ENCODE results near the gene HARS2.
A peak's percentile ranks its signal among the peaks of the same experiment; 100 is the strongest.
"Not testable (repeated sequence)": the region's sequence is repeated elsewhere in the genome, so short reads cannot be mapped to it uniquely, and the experiment has no call there.

The HARS2 gene

DNA sequence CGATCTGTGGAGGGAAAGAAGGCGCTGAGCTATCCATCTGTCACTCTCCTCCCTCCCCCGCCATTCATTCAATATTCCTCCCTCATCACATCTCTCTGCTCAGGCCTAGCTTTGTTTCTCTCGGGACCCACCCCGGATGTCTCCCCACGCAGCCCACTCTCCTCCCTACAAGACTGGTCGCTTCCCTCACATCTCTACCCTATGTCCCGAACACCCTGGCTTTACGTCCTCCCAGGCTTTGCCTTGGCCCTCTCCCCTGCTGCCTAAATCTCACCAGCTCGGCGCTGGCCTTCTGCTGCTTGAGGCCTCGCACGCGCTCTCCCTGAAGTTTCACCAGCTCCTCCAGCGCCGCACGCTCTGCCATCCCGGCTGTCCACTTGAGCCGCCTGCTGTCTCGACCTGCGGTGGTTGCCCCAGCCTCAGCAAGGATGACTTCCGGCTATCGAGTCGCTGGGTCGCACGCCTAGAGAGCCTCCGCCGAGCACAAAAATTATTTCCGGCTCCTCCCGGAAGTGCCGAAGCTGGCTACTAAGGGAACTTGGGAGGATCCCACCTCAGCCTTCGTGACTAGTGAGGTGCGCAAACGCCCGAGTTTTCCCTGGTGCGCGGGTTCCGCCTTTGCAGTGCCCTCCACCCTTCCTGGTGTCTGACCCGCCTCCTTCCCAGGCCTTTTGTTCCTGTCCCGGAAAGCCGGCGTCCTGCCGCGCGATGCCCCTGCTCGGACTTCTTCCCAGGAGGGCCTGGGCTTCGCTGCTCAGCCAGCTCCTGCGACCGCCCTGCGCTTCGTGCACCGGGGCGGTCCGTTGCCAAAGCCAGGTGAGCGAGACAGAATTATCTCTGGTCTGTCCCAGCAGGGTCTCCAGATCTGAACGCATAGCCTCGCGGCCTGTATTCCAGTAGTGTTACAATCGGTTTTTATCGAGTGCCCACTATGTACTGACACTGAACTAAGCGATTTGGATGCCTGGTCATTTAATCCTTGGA lies at the start of gene HARS2, which contains the start of gene HARS1:
HARS2 (plus strand) TSS at position 515 of the 984 bp plus-strand sequence; CDS start at position 709, 194 bp downstream.
HARS1 (minus strand) TSS at position 430 of the 984 bp plus-strand sequence; CDS start at position 364, 66 bp downstream.
- DNase-seq, result peak; percentile 90

DNA sequence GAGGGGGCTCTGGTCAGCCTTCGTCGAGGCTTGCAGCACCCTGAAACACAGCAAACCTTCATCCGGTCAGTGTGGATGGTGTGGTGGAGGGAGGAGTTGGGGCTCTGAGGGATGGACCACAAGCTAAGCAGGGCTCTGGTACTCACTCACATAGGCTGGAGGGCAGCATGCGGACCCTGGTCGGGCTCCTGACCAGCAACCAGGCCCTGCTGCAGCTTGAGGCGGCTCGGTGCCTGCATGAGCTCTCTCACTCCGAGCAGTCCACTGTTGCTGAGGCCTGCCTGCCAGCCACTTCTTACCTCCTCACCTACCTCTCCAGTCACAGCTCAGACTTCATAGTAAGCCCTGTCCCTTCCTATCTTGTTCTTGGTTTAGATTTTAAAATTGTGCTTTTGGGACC lies 49.5 kb upstream of the HARS2 start:
- DNase-seq, result no peak

DNA sequence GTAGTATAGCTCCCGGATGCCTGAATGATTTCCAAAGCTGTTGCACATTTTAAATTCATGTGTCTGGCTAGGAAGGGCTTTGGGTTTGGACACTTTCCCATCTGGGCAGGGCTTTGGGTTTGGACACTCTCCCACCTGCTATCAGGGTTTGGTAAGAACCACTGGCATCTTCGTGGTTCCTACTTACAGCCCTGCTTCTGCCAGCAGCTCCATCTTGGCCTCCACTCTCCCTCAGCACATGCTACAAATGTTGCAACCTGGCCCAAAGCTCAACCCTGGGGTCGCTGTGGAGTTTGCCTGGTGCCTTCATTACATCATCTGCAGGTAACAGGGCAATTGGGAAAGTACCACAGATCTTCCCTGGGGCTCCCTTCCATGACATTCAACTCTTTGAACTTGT lies 48.5 kb upstream of the HARS2 start:
- no peak for DNase-seq

- no peak for DNase-seq
These were observed 44.2 kb upstream of the HARS2 start for GRCh38 chr5:140647042-140647419.

DNA sequence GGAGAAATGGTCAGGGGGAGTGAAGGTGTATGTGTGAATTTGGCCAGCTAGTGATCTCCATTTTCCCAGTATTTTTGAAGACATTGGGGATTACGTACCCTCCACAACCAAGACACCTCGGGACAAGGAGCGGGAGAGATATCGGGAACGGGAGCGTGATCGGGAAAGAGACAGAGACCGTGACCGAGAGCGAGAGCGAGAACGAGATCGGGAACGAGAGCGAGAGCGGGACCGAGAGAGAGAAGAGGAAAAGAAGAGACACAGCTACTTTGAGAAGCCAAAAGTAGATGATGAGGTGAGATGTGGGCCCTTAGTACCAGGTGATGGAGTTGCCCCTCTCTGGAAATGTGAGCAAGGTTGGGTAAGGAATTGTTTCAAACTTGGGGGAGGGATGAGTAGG lies 32.4 kb upstream of the HARS2 start:
- no peak for DNase-seq

DNA sequence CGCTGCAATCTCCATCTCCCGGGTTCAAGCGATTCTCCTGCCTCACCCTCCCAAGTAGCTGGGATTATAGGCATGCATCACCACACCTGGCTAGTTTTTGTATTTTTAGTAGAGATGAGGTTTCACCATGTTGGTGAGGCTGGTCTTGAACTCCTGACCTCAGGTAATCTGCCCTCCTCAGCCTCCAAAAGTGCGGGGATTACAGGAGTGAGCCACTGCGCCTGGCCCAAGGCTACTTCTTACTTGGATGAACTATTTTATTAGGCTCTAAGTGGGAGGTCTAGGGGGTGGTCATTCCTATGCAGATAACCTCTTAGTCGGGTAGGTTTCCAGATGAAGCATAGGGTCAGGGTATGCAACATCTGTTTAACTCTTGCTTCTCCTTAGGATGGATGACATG lies 30.9 kb upstream of the HARS2 start:
- DNase-seq, result not testable (repeated sequence)

- DNase-seq, result no peak
These were observed 27.3 kb upstream of the HARS2 start for GRCh38 chr5:140664030-140664358.

DNA sequence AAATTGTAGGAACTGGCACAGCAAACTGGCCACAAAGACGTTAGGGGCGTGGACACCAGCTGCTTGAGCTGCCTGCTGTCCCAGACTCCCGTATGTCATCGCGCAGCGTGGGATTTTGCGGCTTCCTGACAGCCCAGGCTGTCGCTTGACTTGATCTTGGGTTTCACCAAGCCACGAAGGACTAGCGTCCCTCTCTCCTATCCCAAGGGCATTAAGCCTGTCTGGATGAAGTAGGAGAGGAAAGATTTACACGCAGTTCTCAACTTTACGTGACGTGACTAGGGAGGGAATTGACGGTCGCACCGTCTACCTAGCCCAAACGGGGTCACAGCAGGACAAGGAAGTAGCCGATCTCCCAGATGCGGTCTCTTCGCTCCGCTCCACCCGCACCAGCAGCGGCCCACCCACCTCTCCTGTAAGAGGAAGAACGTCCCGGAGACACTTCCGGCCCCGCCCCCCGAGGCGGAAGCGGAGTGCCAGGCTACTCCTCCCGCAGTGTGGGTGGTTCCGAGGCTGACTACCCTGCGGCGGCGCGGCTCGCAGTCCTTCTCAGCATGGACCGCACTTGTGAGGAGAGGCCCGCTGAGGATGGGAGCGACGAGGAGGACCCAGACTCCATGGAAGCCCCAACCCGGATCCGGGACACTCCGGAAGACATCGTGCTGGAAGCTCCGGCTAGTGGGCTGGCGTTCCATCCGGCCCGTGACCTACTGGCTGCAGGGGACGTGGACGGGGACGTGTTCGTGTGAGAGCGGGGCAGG lies 26.7 kb upstream of the HARS2 start, which contains the start of gene WDR55:
WDR55 (plus strand) TSS at position 546 of the 761 bp plus-strand sequence; CDS start at position 555, 9 bp downstream.
- peak; percentile 98 for DNase-seq

- DNase-seq, result not testable (repeated sequence)
These were observed 20.2 kb upstream of the HARS2 start for GRCh38 chr5:140671035-140671434.

DNA sequence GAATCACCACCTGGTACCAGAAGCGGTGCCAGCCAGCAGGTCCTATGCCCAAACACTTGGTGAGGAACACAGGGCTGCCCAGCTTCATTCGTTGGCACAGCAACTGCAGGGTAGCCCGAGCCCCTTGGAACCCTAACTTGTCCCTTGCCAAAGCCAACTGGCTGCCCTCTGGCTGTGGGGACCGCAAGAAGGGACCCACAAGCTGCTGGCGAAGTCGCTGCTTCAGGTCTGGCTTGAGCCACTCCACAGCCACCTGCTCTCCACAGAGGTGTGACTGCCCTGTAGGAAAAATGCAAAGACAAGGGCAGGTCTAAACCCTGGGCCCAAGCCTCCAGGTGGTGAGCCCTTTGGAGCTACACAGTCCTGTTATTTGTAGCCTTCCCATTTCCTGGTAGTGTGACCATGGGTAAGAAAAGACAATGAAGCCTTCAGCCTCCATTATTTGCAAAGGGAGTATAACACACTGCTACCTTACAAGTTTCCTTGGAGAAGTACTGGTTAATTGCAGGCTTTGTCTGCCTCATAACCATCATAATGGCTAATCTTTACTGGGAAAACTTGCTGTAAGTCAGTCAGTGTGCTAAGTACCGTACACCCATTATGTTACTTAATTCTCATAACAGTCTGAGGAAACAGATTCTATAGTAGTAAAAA lies 19.7 kb upstream of the HARS2 start:
- DNase-seq, result no peak

DNA sequence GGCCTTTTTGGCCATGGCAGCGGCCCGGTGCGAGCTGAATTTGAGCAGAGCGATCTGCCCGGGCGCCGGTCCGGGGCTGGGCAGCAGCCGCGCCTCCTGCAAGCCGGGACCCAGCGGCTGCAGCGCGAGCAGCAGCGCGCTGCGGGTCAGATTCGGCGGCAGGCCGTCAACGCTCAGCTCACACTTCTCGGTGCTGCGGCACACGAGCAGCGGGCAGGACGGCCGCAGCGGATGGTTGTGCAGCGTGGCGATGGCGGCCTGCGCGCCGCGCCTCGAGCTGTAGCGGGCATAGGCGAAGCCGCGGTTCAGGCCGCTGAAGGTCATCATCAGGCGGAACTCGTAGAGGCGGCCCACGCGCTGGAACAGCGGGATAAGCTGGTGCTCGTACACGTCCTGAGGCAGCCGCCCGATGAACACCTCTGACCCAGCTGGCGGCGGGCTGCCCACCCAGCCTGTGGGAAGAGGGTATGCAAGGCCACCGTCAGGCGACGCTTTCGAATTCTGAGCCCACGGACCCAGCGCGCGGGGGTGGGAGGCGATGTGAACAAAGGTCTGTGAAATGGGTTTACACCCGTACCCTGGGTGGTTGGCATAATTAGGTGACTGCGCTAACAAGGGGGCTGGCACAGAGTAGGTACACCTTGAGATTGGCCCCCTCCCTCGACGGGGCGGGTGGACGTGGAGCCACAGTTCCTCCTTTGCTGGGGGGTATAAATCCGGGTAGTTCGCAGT lies 18.6 kb upstream of the HARS2 start:
- DNase-seq, result no peak

DNA sequence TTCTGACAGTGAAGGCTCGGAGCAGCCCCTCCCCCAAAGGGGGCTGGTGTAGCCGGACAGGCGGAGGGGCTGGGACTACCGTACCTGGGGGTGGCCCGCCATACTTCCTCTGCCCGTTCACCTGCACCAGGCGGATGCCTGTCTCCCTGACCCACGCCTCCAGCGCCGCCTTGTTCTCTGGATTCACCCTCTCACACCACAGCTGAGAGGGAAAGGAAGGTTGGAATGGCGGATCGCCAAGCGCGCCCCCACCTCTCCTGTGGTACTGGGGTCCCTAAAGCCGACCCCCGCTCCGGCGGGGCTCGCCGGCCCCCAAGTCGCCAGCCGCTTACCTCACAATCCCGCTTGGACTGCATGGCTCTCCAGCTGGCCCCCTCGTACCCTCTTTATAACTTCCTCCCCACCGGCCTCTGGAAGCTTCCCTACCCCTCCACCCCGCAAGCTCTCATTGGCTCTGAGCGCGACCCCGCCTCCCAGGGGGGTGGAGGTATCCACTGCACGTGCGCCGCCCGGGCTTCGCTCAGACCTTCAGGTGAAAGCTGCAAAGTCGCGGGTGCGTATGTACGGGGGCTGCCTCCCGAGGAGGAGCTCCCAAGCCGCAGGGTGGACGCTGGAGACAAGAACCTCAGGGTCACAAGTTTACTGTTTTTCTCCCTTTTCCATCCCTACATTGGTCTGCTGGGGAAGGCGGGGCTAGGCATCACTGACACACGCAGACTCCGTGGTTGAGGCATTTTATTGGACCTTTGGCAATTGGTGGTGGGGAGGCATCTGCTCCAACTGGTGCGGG lies 17.9 kb upstream of the HARS2 start, which contains the start of gene DND1:
DND1 (minus strand) TSS at position 390 of the 790 bp plus-strand sequence; CDS start at position 356, 34 bp downstream.
- DNase-seq, result no peak

- DNase-seq, result no peak
These were observed 17.0 kb upstream of the HARS2 start for GRCh38 chr5:140674211-140674610.

- DNase-seq, result no peak
These were observed 16.6 kb upstream of the HARS2 start for GRCh38 chr5:140674629-140675028.

- DNase-seq, result no peak
These were observed 13.3 kb upstream of the HARS2 start for GRCh38 chr5:140677947-140678346.

DNA sequence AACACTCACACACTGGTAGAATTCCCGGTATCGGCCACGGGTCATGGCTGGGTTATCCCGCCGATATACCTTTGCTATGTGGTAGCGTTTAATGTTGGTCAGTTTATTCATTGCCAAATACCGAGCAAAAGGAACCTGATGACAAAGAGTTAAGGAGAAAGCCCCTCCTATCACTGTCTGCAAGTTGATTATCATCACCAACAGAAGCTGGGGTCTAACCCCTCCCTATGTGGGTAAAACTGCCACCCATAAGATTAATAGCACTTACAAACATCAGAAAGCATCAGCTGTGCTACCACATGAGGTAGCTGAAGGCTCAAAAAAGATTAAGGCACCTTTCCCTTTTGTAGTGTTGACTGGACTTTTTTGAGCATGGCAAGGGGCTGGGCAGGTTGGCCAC lies 12.3 kb upstream of the HARS2 start:
- no peak for DNase-seq

DNA sequence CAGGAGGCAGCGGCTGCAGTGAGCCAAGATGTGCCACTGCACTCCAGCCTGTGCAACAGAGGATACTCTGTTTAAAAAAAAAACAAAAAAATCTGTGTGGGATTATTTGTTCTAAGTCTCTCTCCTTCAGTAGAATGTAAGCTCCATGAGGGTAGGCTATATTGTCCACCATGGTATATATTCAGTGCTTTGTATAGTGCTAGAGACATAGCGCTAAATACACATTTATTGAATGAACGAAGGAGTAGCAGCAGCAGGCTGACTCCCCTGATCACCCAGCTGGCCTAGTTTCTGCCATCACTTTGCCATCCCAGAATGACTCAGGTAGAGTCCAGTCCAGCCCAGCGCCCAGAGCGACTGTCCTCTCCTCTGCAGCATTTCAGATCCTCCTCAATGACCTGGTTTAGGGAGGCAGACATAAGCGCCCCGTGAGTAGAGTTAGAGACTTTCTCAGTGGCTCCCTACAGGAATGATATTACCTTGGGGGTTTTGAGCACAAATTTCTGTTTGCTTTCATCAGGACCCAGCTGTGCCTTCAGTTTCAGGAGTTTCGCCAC lies 801 bp upstream of the HARS2 start:
- peak; percentile 51 for DNase-seq

GRCh38 chr5:140694276-140694675 lies 3.0 kb downstream of the HARS2 start:
- DNase-seq, result no peak

DNA sequence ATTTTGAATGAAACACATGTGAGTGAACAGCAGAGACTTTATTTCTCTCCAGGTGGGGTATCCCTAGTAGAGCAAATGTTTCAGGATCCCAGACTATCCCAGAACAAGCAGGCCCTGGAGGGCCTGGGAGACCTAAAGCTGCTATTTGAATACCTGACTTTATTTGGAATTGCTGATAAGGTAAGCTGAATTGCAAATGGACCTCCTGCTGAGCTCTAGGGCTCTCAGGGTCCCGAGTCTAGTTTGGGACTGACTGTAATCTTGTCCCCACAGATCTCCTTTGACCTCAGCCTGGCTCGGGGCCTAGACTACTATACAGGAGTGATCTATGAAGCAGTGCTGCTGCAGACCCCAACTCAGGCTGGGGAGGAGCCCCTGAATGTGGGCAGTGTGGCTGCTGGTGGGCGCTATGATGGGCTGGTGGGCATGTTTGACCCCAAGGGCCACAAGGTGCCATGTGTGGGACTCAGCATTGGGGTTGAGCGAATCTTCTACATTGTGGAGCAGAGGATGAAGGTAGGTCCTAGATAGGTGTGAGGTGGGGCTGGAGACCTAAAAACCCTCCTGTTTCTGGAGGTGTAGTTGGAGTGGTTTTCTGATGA lies 5.7 kb downstream of the HARS2 start:
- DNase-seq, result peak; percentile 38
